ENCODE data around the gene METTL27. TPM values are rescaled to one million over a fixed set of nuclear protein-coding genes. Genes with fewer than 3 reads are reported as not detected.

The METTL27 gene
- total and polyA plus RNA-seq, 9 of the 15 experiments (the other 6 are each of a cell fraction or from before 2014, with no cell fraction given): 0.08 to 0.82 (median 0.33) TPM; not detected in 4

- no peak; a peak in 1 of 4 replicates for TF ChIP-seq ARNT (IDR thresholded peaks at IDR 0.05)
- no peak for TF ChIP-seq DNMT1 (IDR thresholded peaks at IDR 0.05)
- no peak for TF ChIP-seq ZBTB12 (CRISPR knock-in tag; IDR thresholded peaks at IDR 0.05)
- TF ChIP-seq LEF1 (IDR thresholded peaks at IDR 0.05): peak; percentile 43; the same call in 1 of the 2 replicates
- TF ChIP-seq CREB3L1 (IDR thresholded peaks at IDR 0.05; ENCODE audit: borderline replicate concordance, low read depth): no peak
- 0 out of 2 replicates have a peak, but pooled peaks have one; percentile 26 for TF ChIP-seq ZNF175 (CRISPR knock-in tag; IDR thresholded peaks at IDR 0.05; ENCODE audit: low read depth)
- TF ChIP-seq GABPA (tag; conservative IDR thresholded peaks at IDR 0.05; ENCODE audit: low read depth): no peak
- TF ChIP-seq GABPB2 (CRISPR knock-in tag; conservative IDR thresholded peaks at IDR 0.05): no peak
- TF ChIP-seq ID3 (CRISPR knock-in tag; IDR thresholded peaks at IDR 0.05): no peak
- 0 out of 2 replicates have a peak, but pooled peaks have one; percentile 19 for TF ChIP-seq ID3 (tag; IDR thresholded peaks at IDR 0.05)
- no peak for TF ChIP-seq DDX20 (tag; IDR thresholded peaks at IDR 0.05; ENCODE audit: low read depth)
- TF ChIP-seq HMBOX1 (IDR thresholded peaks at IDR 0.05): peak; percentile 37; the same call in 1 of the 2 replicates
- peak; percentile 14; the same call in 1 of the 2 replicates for TF ChIP-seq ELF4 (CRISPR knock-in tag; IDR thresholded peaks at IDR 0.05)
- peak; percentile 30; the same call in 1 of the 2 replicates for TF ChIP-seq KLF13 (tag; IDR thresholded peaks at IDR 0.05; ENCODE audit: borderline replicate concordance, low read depth)
- TF ChIP-seq RUNX1 (IDR thresholded peaks at IDR 0.05; ENCODE audit: low read depth): no peak; the same call in 1 of the 2 replicates
- TF ChIP-seq PREB (CRISPR knock-in tag; IDR thresholded peaks at IDR 0.05): peak; percentile 71; the same call in 1 of the 2 replicates
- peak; percentile 57; the same call in 1 of the 2 replicates for TF ChIP-seq TCF3 (CRISPR knock-in tag; IDR thresholded peaks at IDR 0.05)
- no peak; the same call in 1 of the 2 replicates for TF ChIP-seq RNF2 (IDR thresholded peaks at IDR 0.05)
- TF ChIP-seq ZNF512 (tag; IDR thresholded peaks at IDR 0.05): no peak
- TF ChIP-seq ZFP36 (IDR thresholded peaks at IDR 0.05; ENCODE audit: low read depth, low read length, partially characterized antibody): peak; percentile 5
- peak; percentile 58; the same call in 1 of the 2 replicates for TF ChIP-seq ZKSCAN1 (IDR thresholded peaks at IDR 0.05; ENCODE audit: low read depth, low read length)
Observed at GRCh38 chr7:73822319-73823173, 19.8 kb downstream of the METTL27 start (continued).
